ENCODE data around the gene WNT7B.
A peak's percentile ranks its signal among the peaks of the same experiment; 100 is the strongest.

The WNT7B gene

DNA sequence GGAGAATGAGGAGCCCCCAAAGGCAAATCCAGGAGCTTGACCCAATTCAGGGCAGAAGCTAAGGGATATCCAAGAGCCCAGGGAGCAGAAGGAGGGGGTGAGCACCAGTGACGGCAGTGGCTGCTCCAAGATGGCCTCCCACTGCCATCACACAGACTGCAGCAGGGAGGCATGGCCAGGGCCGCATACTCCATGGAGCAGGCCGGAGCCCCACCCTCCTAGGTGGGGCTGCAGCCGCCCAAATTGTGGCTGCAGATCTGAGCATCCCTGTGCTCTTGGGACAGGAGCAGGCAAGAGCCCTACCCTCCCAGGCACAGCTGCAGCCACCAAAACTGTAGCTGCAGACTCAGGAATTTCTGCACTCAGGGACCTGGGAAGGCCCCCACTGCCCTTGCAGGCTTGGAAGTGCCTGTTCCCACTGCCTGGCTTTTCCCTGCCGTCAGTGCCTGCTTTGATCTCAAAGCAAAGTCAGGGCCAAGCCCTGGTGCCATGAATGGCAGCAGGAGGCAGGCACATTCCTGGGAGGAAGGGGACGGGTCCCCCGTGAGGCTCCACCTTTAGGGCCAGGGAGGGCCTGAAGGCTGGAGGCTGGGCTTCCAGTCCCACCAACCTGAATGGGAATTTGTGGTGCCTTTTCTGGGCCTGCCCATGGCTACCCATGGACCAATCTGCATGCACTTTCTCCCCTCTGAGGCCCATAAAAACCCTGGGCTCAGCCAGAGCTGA is 10.3 kb upstream of the WNT7B start:
- Histone ChIP-seq H4K8ac (ENCODE audit: low read depth, low read length) (no peak overlapping the region), H3K4ac (ENCODE audit: low read depth, low read length) (no peak overlapping the region), H2BK120ac (ENCODE audit: low read depth, low read length) (no peak overlapping the region), H3K23ac (ENCODE audit: low read length) (no peak overlapping the region), H3K36me3 (ENCODE audit: control insufficient read depth, insufficient read depth, low read length) (no peaks in the 10 kb centered on the region), H3K4me3 (ENCODE audit: low read length) (no peak overlapping the region), H3K18ac (ENCODE audit: low read length) (no peak overlapping the region), H3K27ac (ENCODE audit: low read depth, low read length) (no peak overlapping the region), H3K9ac (ENCODE audit: low read length) (no peak overlapping the region), H3K27me3 (ENCODE audit: insufficient read depth, low read length, poor library complexity) (no peaks in the 10 kb centered on the region), H3K4me2 (ENCODE audit: low read length) (no peak overlapping the region), H4K5ac (ENCODE audit: low read length) (no peak overlapping the region), H3K79me1 (ENCODE audit: low read length) (no peaks in the 10 kb centered on the region), H3K79me2 (ENCODE audit: control insufficient read depth, insufficient read depth, low read length) (no peaks in the 10 kb centered on the region), H2BK5ac (ENCODE audit: low read length) (no peak overlapping the region), H2AK5ac (ENCODE audit: low read length) (no peak overlapping the region), H2BK15ac (replicated peaks; ENCODE audit: low read depth) (no peak overlapping the region), H3K4me1 (ENCODE audit: control insufficient read depth, low read depth, low read length) (no peaks in the 10 kb centered on the region), H3K56ac (ENCODE audit: low read length) (no peak overlapping the region)
- whole genome bisulfite sequencing (ENCODE audit: extremely low coverage, insufficient coverage, low lambda C conversion rate), result no CpG with 5 or more reads among the region's 7 CpGs
- DNase-seq, result peak; percentile 64

GRCh38 chr22:45984316-45984916 is 7.5 kb upstream of the WNT7B start:
- Histone ChIP-seq H3K9ac (ENCODE audit: low read length) (no peak overlapping the region), H3K4me3 (ENCODE audit: low read length) (no peak overlapping the region), H2BK15ac (replicated peaks; ENCODE audit: low read depth) (no peak overlapping the region), H3K27me3 (ENCODE audit: insufficient read depth, low read length, poor library complexity) (no peaks in the 10 kb centered on the region), H4K8ac (ENCODE audit: low read depth, low read length) (no peak overlapping the region), H3K18ac (ENCODE audit: low read length) (no peak overlapping the region), H2BK5ac (ENCODE audit: low read length) (no peak overlapping the region), H3K27ac (ENCODE audit: low read depth, low read length) (no peak overlapping the region), H3K79me1 (ENCODE audit: low read length) (no peaks in the 10 kb centered on the region), H2AK5ac (ENCODE audit: low read length) (no peak overlapping the region), H3K4me2 (ENCODE audit: low read length) (no peak overlapping the region), H3K23ac (ENCODE audit: low read length) (no peak overlapping the region), H3K4me1 (ENCODE audit: control insufficient read depth, low read depth, low read length) (no peaks in the 10 kb centered on the region), H4K5ac (ENCODE audit: low read length) (no peak overlapping the region), H3K36me3 (ENCODE audit: control insufficient read depth, insufficient read depth, low read length) (no peaks in the 10 kb centered on the region), H2BK120ac (ENCODE audit: low read depth, low read length) (no peak overlapping the region), H3K79me2 (ENCODE audit: control insufficient read depth, insufficient read depth, low read length) (no peaks in the 10 kb centered on the region), H3K4ac (ENCODE audit: low read depth, low read length) (no peak overlapping the region), H3K56ac (ENCODE audit: low read length) (no peak overlapping the region)
- WGBS (ENCODE audit: extremely low coverage, insufficient coverage, low lambda C conversion rate), result no CpG with 5 or more reads among the region's 1 CpG
- DNase-seq, result no peak

GRCh38 chr22:45983797-45984196 is 6.8 kb upstream of the WNT7B start:
- Histone ChIP-seq H3K23ac (ENCODE audit: low read length) (no peak overlapping the region), H3K79me1 (ENCODE audit: low read length) (no peaks in the 10 kb centered on the region), H2BK5ac (ENCODE audit: low read length) (no peak overlapping the region), H3K4me3 (ENCODE audit: low read length) (no peak overlapping the region), H4K8ac (ENCODE audit: low read depth, low read length) (no peak overlapping the region), H3K4me2 (ENCODE audit: low read length) (no peak overlapping the region), H3K36me3 (ENCODE audit: control insufficient read depth, insufficient read depth, low read length) (no peaks in the 10 kb centered on the region), H3K27me3 (ENCODE audit: insufficient read depth, low read length, poor library complexity) (no peaks in the 10 kb centered on the region), H3K27ac (ENCODE audit: low read depth, low read length) (no peak overlapping the region), H3K79me2 (ENCODE audit: control insufficient read depth, insufficient read depth, low read length) (no peaks in the 10 kb centered on the region), H4K5ac (ENCODE audit: low read length) (no peak overlapping the region), H3K4ac (ENCODE audit: low read depth, low read length) (no peak overlapping the region), H3K56ac (ENCODE audit: low read length) (no peak overlapping the region), H3K18ac (ENCODE audit: low read length) (no peak overlapping the region), H3K4me1 (ENCODE audit: control insufficient read depth, low read depth, low read length) (no peaks in the 10 kb centered on the region), H3K9ac (ENCODE audit: low read length) (no peak overlapping the region), H2BK120ac (ENCODE audit: low read depth, low read length) (no peak overlapping the region), H2BK15ac (replicated peaks; ENCODE audit: low read depth) (no peak overlapping the region), H2AK5ac (ENCODE audit: low read length) (no peak overlapping the region)
- no peak for DNase-seq
- WGBS (ENCODE audit: extremely low coverage, insufficient coverage, low lambda C conversion rate), result no CpG with 5 or more reads among the region's 5 CpGs

- H3K4me2 ChIP-seq (ENCODE audit: low read length), result no peak overlapping the region
- 100% methylated on average over 2 of the region's 4 CpGs for WGBS (ENCODE audit: extremely low coverage, insufficient coverage, low lambda C conversion rate)
These were observed 3.8 kb upstream of the WNT7B start for GRCh38 chr22:45980761-45981160.

DNA sequence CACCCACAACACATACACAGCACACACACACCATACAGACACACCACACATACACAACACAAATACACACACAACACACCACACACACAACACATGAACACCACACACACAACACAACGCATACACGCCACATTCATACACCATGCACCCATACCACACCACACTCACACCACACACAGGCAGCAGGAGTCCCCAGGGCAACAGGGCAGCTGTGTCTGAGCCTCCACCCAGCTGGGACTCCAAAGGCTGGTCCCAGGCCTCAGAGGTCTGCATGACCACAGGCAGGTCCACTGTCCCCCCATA is 3.3 kb upstream of the WNT7B start:
- WGBS (ENCODE audit: extremely low coverage, insufficient coverage, low lambda C conversion rate), result 100% methylated on average over 2 of the region's 2 CpGs
- H2AK5ac ChIP-seq (ENCODE audit: low read length), result no peak overlapping the region
- no peaks in the 10 kb centered on the region for H3K79me2 ChIP-seq (ENCODE audit: control insufficient read depth, insufficient read depth, low read length)
- no peak for DNase-seq
- H3K4me2 ChIP-seq (ENCODE audit: low read length), result no peak overlapping the region
- no peaks in the 10 kb centered on the region for H3K36me3 ChIP-seq (ENCODE audit: control insufficient read depth, insufficient read depth, low read length)
- no peak overlapping the region for H2BK15ac ChIP-seq (replicated peaks; ENCODE audit: low read depth)
- H3K4me3 ChIP-seq (ENCODE audit: low read length), result no peak overlapping the region
- H3K23ac ChIP-seq (ENCODE audit: low read length), result no peak overlapping the region
- no peak overlapping the region for H3K56ac ChIP-seq (ENCODE audit: low read length)
- H4K8ac ChIP-seq (ENCODE audit: low read depth, low read length), result no peak overlapping the region
- no peaks in the 10 kb centered on the region for H3K79me1 ChIP-seq (ENCODE audit: low read length)
- H3K18ac ChIP-seq (ENCODE audit: low read length), result no peak overlapping the region
- no peak overlapping the region for H3K27ac ChIP-seq (ENCODE audit: low read depth, low read length)
- peaks cover 22% of the 10 kb centered on the region for H3K27me3 ChIP-seq (ENCODE audit: insufficient read depth, low read length, poor library complexity)
- no peak overlapping the region for H2BK120ac ChIP-seq (ENCODE audit: low read depth, low read length)
- H4K5ac ChIP-seq (ENCODE audit: low read length), result no peak overlapping the region
- H2BK5ac ChIP-seq (ENCODE audit: low read length), result no peak overlapping the region
- H3K4ac ChIP-seq (ENCODE audit: low read depth, low read length), result no peak overlapping the region
- no peak overlapping the region for H3K9ac ChIP-seq (ENCODE audit: low read length)
- H3K4me1 ChIP-seq (ENCODE audit: control insufficient read depth, low read depth, low read length), result no peaks in the 10 kb centered on the region

More at GRCh38 chr22:45980761-45981160, 3.8 kb upstream of the WNT7B start:
- H3K4me1 ChIP-seq (ENCODE audit: control insufficient read depth, low read depth, low read length), result no peaks in the 10 kb centered on the region
- H4K8ac ChIP-seq (ENCODE audit: low read depth, low read length), result no peak overlapping the region
- H2BK120ac ChIP-seq (ENCODE audit: low read depth, low read length), result no peak overlapping the region
- H3K9ac ChIP-seq (ENCODE audit: low read length), result no peak overlapping the region
- H3K56ac ChIP-seq (ENCODE audit: low read length), result peak overlapping the region; percentile 25
- H2BK15ac ChIP-seq (replicated peaks; ENCODE audit: low read depth), result no peak overlapping the region
- DNase-seq, result no peak
- H2AK5ac ChIP-seq (ENCODE audit: low read length), result no peak overlapping the region
- H3K79me2 ChIP-seq (ENCODE audit: control insufficient read depth, insufficient read depth, low read length), result no peaks in the 10 kb centered on the region
- H3K18ac ChIP-seq (ENCODE audit: low read length), result no peak overlapping the region
- no peak overlapping the region for H3K23ac ChIP-seq (ENCODE audit: low read length)
- H4K5ac ChIP-seq (ENCODE audit: low read length), result no peak overlapping the region
- peaks cover 16% of the 10 kb centered on the region for H3K27me3 ChIP-seq (ENCODE audit: insufficient read depth, low read length, poor library complexity)
- no peak overlapping the region for H3K4ac ChIP-seq (ENCODE audit: low read depth, low read length)
- no peaks in the 10 kb centered on the region for H3K79me1 ChIP-seq (ENCODE audit: low read length)
- no peak overlapping the region for H3K4me3 ChIP-seq (ENCODE audit: low read length)
- H3K27ac ChIP-seq (ENCODE audit: low read depth, low read length), result no peak overlapping the region
- H3K36me3 ChIP-seq (ENCODE audit: control insufficient read depth, insufficient read depth, low read length), result no peaks in the 10 kb centered on the region
- no peak overlapping the region for H2BK5ac ChIP-seq (ENCODE audit: low read length)

- Histone ChIP-seq H3K56ac (ENCODE audit: low read length) (no peak overlapping the region), H3K4me2 (ENCODE audit: low read length) (no peak overlapping the region), H3K9ac (ENCODE audit: low read length) (no peak overlapping the region), H3K27me3 (ENCODE audit: insufficient read depth, low read length, poor library complexity) (peaks cover 41% of the 10 kb centered on the region), H3K4ac (ENCODE audit: low read depth, low read length) (no peak overlapping the region), H2BK5ac (ENCODE audit: low read length) (no peak overlapping the region), H2AK5ac (ENCODE audit: low read length) (no peak overlapping the region), H2BK120ac (ENCODE audit: low read depth, low read length) (no peak overlapping the region), H3K18ac (ENCODE audit: low read length) (no peak overlapping the region), H3K79me1 (ENCODE audit: low read length) (no peaks in the 10 kb centered on the region), H4K8ac (ENCODE audit: low read depth, low read length) (no peak overlapping the region), H3K36me3 (ENCODE audit: control insufficient read depth, insufficient read depth, low read length) (no peaks in the 10 kb centered on the region), H3K4me3 (ENCODE audit: low read length) (no peak overlapping the region), H3K79me2 (ENCODE audit: control insufficient read depth, insufficient read depth, low read length) (no peaks in the 10 kb centered on the region), H3K23ac (ENCODE audit: low read length) (no peak overlapping the region), H3K4me1 (ENCODE audit: control insufficient read depth, low read depth, low read length) (no peaks in the 10 kb centered on the region), H3K27ac (ENCODE audit: low read depth, low read length) (no peak overlapping the region), H4K5ac (ENCODE audit: low read length) (no peak overlapping the region), H2BK15ac (replicated peaks; ENCODE audit: low read depth) (no peak overlapping the region)
- DNase-seq, result no peak
- WGBS (ENCODE audit: extremely low coverage, insufficient coverage, low lambda C conversion rate), result no CpG with 5 or more reads among the region's 26 CpGs
These were observed 1.3 kb upstream of the WNT7B start for GRCh38 chr22:45978275-45978713.
